ENCODE results near the gene CLEC4C. TPM values are rescaled to one million over a fixed set of nuclear protein-coding genes. Genes with fewer than 3 reads are reported as not detected.
A peak's percentile ranks its signal among the peaks of the same experiment; 100 is the strongest.

The CLEC4C gene
- total and polyA plus RNA-seq, 2 of the 8 experiments (the other 6 are each of a cell fraction or from before 2014, with no cell fraction given), result 0.76 TPM; not detected in 1

DNA sequence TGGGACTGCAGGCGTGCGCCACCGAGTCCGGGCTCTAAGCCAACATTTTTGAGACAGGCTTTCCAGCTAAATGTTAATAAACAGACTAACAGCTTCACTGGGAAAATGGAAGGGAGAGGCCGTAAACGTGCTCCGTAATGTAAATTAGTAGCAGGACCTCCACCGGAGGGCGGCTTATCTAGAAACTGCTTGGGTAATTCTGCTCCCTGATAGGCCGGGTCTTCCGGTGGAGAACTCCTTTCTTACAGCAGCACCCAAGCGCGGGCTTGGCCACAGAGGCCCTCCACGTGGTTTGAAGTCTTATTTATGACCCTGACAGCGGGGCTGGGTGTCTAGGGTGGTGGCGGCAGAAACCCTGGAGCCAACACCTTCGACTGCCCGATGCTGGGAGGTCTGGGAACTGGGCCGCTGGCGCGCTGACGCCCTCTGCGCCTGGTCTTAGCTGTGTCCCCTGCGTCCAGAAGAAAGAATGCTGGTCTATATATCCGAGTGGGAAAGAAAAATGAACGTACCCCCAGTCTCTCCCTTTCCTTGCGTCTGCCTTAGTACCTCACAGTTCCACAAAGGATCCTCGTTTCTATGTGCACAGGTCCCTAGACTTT, 34.2 kb downstream of the CLEC4C start:
- no peak overlapping the region for H3K14ac ChIP-seq (ENCODE audit: insufficient read length)
- H4K20me1 ChIP-seq (replicated peaks in 1 of 2; ENCODE audit: control insufficient read depth in 1 of 2, insufficient read depth in 2 of 2, low read length in 2 of 2), result no peaks in the 10 kb centered on the region
- H3K4ac ChIP-seq (replicated peaks; ENCODE audit: insufficient read length, low read depth, low read length), result peak overlapping the region; percentile 57
- peaks cover 0 to 8% (median 4%) of the 10 kb centered on the region in 4 experiments; a peak in 4 of 7 replicates for H3K4me1 ChIP-seq (replicated peaks in 1 of 4; ENCODE audit: control insufficient read depth in 3 of 4, insufficient read depth in 4 of 4, low read length in 3 of 4)
- H3K23me2 ChIP-seq (ENCODE audit: low read depth, low read length), result no peaks in the 10 kb centered on the region
- no peak overlapping the region for H3K56ac ChIP-seq (replicated peaks; ENCODE audit: insufficient read length, low read depth, low read length)
- H4K91ac ChIP-seq (replicated peaks; ENCODE audit: insufficient read length, low read length), result peak overlapping the region; percentile 84
- peak overlapping the region; percentile 48; the same call in 1 of the 2 replicates for H2BK20ac ChIP-seq (ENCODE audit: low read length)
- H2BK5ac ChIP-seq (ENCODE audit: low read depth, low read length), result 0 out of 2 replicates have a peak overlapping the region, but pooled peaks have one; percentile 44
- ChIA-PET POLR2A (ENCODE audit: partially characterized antibody) (interaction anchor here (0.5 to 1.0 kb wide), 3 partner anchors 93 to 815 kb away, joined by 3 read pairs; no protein-coding TSS in a partner anchor), CTCF (ENCODE audit: partially characterized antibody) (interaction anchor here (0.6 to 4.9 kb wide), 11 partner anchors 8 to 644 kb away, joined by 3 to 69 read pairs (median 3); no protein-coding TSS in a partner anchor)
- H3K27ac ChIP-seq (ENCODE audit: low read depth, low read length), result no peak overlapping the region
- no peaks in the 10 kb centered on the region for H3K9me3 ChIP-seq (ENCODE audit: insufficient read depth in 2 of 2, low read depth in 1 of 2, low read length in 1 of 2)
- H3K36me3 ChIP-seq (ENCODE audit: control insufficient read depth in 2 of 4, insufficient read depth in 4 of 4, low read length in 3 of 4), result no peaks in the 10 kb centered on the region
- H4K8ac ChIP-seq (ENCODE audit: extremely low read depth, insufficient read depth, low read length), result no peak overlapping the region
- H2AFZ ChIP-seq (ENCODE audit: low read length), result no peak overlapping the region
- peak overlapping the region; percentile 80; the same call in 1 of the 2 replicates for H2BK12ac ChIP-seq (ENCODE audit: low read depth, low read length)
- no peak overlapping the region; the same call in 1 of the 2 replicates for H3K18ac ChIP-seq (ENCODE audit: extremely low read depth, low read length)
- 0 out of 2 replicates have a peak overlapping the region, but pooled peaks have one; percentile 72 for H2BK15ac ChIP-seq (ENCODE audit: low read length)
- H2AK5ac ChIP-seq (ENCODE audit: low read depth, low read length), result peak overlapping the region; percentile 15; the same call in 1 of the 2 replicates
- WGBS, 2 experiments (ENCODE audit: extremely low coverage in 1 of 2, insufficient coverage in 1 of 2, insufficient read length in 1 of 2, insufficient replicate concordance in 2 of 2, low coverage in 1 of 2, low lambda C conversion rate in 2 of 2, missing lambda C conversion rate in 1 of 2), result 84% methylated on average over 28 of the region's 28 CpGs; no CpG with 5 or more reads in 1 of the 2 experiments
- peak in 1 of 2 experiments; percentile 53 for DNase-seq (ENCODE audit: low read depth in 1 of 2, low spot score in 2 of 2)
- no peak overlapping the region for H2BK120ac ChIP-seq (replicated peaks; ENCODE audit: low read depth, low read length)
- no peak overlapping the region for H3K23ac ChIP-seq (ENCODE audit: insufficient read length)
- FAIRE-seq, result no peak
- H4K5ac ChIP-seq (ENCODE audit: insufficient read length, low read depth, low read length), result no peak overlapping the region
- H3K9ac ChIP-seq (replicated peaks in 1 of 4; ENCODE audit: extremely low read depth in 1 of 4, low read depth in 3 of 4, low read length in 3 of 4), result no peak overlapping the region
- H3K79me1 ChIP-seq (ENCODE audit: low read depth, low read length), result no peaks in the 10 kb centered on the region
- no peak overlapping the region for H3K4me2 ChIP-seq (ENCODE audit: insufficient read depth in 1 of 2, low read depth in 2 of 2, low read length in 2 of 2)
- no peak overlapping the region for H3K4me3 ChIP-seq (ENCODE audit: extremely low read depth in 1 of 4, insufficient read depth in 2 of 4, low read depth in 3 of 4, low read length in 4 of 4)
- H3K27me3 ChIP-seq (replicated peaks in 1 of 4; ENCODE audit: control insufficient read depth in 3 of 4, extremely low read depth in 1 of 4, insufficient read depth in 3 of 4, low read length in 3 of 4), result no peaks in the 10 kb centered on the region
- H3K79me2 ChIP-seq (ENCODE audit: control insufficient read depth in 1 of 2, insufficient read depth in 2 of 2, low read length in 2 of 2), result no peaks in the 10 kb centered on the region
- TF ChIP-seq SRF (IDR thresholded peaks at IDR 0.05; ENCODE audit: low read depth, low read length), result no peak
- TF ChIP-seq TAF7 (optimal IDR thresholded peaks at IDR 0.05; ENCODE audit: borderline replicate concordance, low read depth, low read length), result no peak
- TF ChIP-seq POLR2A (IDR thresholded peaks at IDR 0.05; ENCODE audit: control extremely low read depth in 1 of 2, low read depth in 2 of 2, low read length in 2 of 2), result no peak
- TF ChIP-seq YY1 (IDR thresholded peaks at IDR 0.05; ENCODE audit: low read depth, low read length), result no peak
- TF ChIP-seq JUN (IDR thresholded peaks at IDR 0.05; ENCODE audit: low read depth, low read length), result no peak
- TF ChIP-seq, protein P1, sequence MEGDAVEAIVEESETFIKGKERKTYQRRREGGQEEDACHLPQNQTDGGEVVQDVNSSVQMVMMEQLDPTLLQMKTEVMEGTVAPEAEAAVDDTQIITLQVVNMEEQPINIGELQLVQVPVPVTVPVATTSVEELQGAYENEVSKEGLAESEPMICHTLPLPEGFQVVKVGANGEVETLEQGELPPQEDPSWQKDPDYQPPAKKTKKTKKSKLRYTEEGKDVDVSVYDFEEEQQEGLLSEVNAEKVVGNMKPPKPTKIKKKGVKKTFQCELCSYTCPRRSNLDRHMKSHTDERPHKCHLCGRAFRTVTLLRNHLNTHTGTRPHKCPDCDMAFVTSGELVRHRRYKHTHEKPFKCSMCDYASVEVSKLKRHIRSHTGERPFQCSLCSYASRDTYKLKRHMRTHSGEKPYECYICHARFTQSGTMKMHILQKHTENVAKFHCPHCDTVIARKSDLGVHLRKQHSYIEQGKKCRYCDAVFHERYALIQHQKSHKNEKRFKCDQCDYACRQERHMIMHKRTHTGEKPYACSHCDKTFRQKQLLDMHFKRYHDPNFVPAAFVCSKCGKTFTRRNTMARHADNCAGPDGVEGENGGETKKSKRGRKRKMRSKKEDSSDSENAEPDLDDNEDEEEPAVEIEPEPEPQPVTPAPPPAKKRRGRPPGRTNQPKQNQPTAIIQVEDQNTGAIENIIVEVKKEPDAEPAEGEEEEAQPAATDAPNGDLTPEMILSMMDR (IDR thresholded peaks at IDR 0.05; ENCODE audit: control extremely low read depth in 1 of 3, insufficient read depth in 1 of 3, low read depth in 1 of 3, low read length in 3 of 3), result peak in 1 of 3 experiments; percentile 16; a peak in 1 of 4 replicates
- TF ChIP-seq RAD21 (IDR thresholded peaks at IDR 0.05 in 1 of 2, conservative IDR thresholded peaks at IDR 0.05 in 1 of 2; ENCODE audit: low read depth in 2 of 2, low read length in 2 of 2), result peak in 1 of 2 experiments; percentile 20; a peak in 2 of 4 replicates
- TF ChIP-seq CHD1 (IDR thresholded peaks at IDR 0.05; ENCODE audit: low read depth, low read length), result no peak
- TF ChIP-seq HDAC6 (IDR thresholded peaks at IDR 0.05; ENCODE audit: low read depth, low read length), result no peak
